Keratinocyte (primary cell): Measurements from ENCODE around the gene SOX1. TPM values are rescaled to one million over a fixed set of nuclear protein-coding genes. Genes with fewer than 3 reads are reported as not detected.

Experiments used
- DNase-seq: peaks from one replicate; pipeline ENCODE4 v3.0.0-alpha.2; 2011; ENCODE audit warnings: low read depth, missing footprints, low spot score
- FAIRE-seq: peaks from 2 replicates; lab custom pipeline; 2011; peaks lifted over from hg19 to GRCh38; lab: Jason Lieb, UNC
- H2AFZ ChIP-seq: 2 replicates; pipeline ENCODE4 v1.6.0; 2012; ENCODE audit warnings: low read length, control low read depth, inconsistent platforms; ENCODE audit not compliant: control insufficient read depth
- H3K27ac ChIP-seq: 2 replicates; pipeline ENCODE4 v1.5.1; 2011; ENCODE audit warnings: low read length; ENCODE audit not compliant: control insufficient read depth, insufficient read depth
- H3K27me3 ChIP-seq: 3 replicates; pipeline ENCODE4 v1.6.0; 2011; ENCODE audit warnings: low read length; ENCODE audit not compliant: control insufficient read depth, insufficient read depth; ENCODE audit errors: extremely low read depth
- H3K36me3 ChIP-seq, 2 experiments: 2 replicates in 1 of 2; 3 replicates in 1 of 2; pipeline ENCODE4 v1.5.1; 2011; ENCODE audit warnings: low read length in 2 of 2, mild to moderate bottlenecking in 1 of 2; ENCODE audit not compliant: control insufficient read depth in 2 of 2, insufficient read depth in 2 of 2; ENCODE audit errors: extremely low read depth in 1 of 2
- H3K4me1 ChIP-seq: 3 replicates; pipeline ENCODE4 v1.5.1; 2011; ENCODE audit warnings: low read length; ENCODE audit not compliant: control insufficient read depth, insufficient read depth; ENCODE audit errors: extremely low read depth
- H3K4me2 ChIP-seq: 3 replicates; pipeline ENCODE4 v1.6.0; 2011; ENCODE audit warnings: low read depth, low read length; ENCODE audit not compliant: control insufficient read depth, insufficient read depth; ENCODE audit errors: extremely low read depth
- H3K4me3 ChIP-seq, 3 experiments: fragments of 200-600 bp in 1 of 3; sonication (generic) in 1 of 3; 2 replicates in 2 of 3; 3 replicates in 1 of 3; pipeline ENCODE4 v1.5.1; 2011 to 2016; ENCODE audit warnings: low read length in 3 of 3, mild to moderate bottlenecking in 3 of 3, control low read depth in 2 of 3, inconsistent platforms in 1 of 3, low read depth in 1 of 3, mixed read lengths in 1 of 3, mixed run types in 1 of 3, moderate library complexity in 1 of 3; ENCODE audit not compliant: control insufficient read depth in 2 of 3, insufficient read depth in 2 of 3; ENCODE audit errors: extremely low read depth in 1 of 3
- H3K79me2 ChIP-seq: 2 replicates; pipeline ENCODE4 v1.6.0; 2012; ENCODE audit warnings: low read length; ENCODE audit not compliant: control insufficient read depth, insufficient read depth
- H3K9ac ChIP-seq: 3 replicates; pipeline ENCODE4 v1.6.0; 2011; ENCODE audit warnings: low read length; ENCODE audit not compliant: control insufficient read depth, insufficient read depth; ENCODE audit errors: extremely low read depth
- H3K9me1 ChIP-seq: 3 replicates; pipeline ENCODE4 v1.6.0; 2011; ENCODE audit warnings: low read length; ENCODE audit not compliant: control insufficient read depth, insufficient read depth; ENCODE audit errors: extremely low read depth
- H3K9me3 ChIP-seq: 2 replicates; pipeline ENCODE4 v1.5.1; 2012; ENCODE audit warnings: low read depth, low read length; ENCODE audit not compliant: control insufficient read depth
- H4K20me1 ChIP-seq: 3 replicates; pipeline ENCODE4 v1.6.0; 2011; ENCODE audit warnings: low read length; ENCODE audit not compliant: control insufficient read depth, insufficient read depth; ENCODE audit errors: extremely low read depth
- CTCF ChIP-seq, 3 experiments: IDR thresholded peaks in 1 of 3; conservative IDR thresholded peaks in 1 of 3; optimal IDR thresholded peaks in 1 of 3; 2 replicates in 2 of 3; 3 replicates in 1 of 3; pipeline versions ENCODE3 to v1.5.1; 2011; ENCODE audit warnings: low read length in 3 of 3, mild to moderate bottlenecking in 3 of 3, moderate library complexity in 2 of 3, control low read depth in 1 of 3, inconsistent platforms in 1 of 3; ENCODE audit not compliant: insufficient read depth in 2 of 3; ENCODE audit errors: extremely low read depth in 1 of 3
- EZH2 ChIP-seq: IDR thresholded peaks from one replicate; pipeline ENCODE4 v1.6.1; 2012; ENCODE audit warnings: inconsistent platforms, mild to moderate bottlenecking, low read length, moderate library complexity
- dilution Hi-C: fragments of 300-500 bp; cut with MboI; formaldehyde crosslinking; loops from one replicate; pipeline ENCODE4 v1.7.0; 2020; ENCODE audit warnings: low sequenced_read_pairs; ENCODE audit not compliant: extremely low pct_ligation_motif_present
- polyA plus RNA-seq, 5 experiments: library from polyadenylated mRNA; depleted of rRNA in 3 of 5; stranded (reverse) in 3 of 5; stranded (forward) in 1 of 5; unstranded in 1 of 5; fragments of >200 nt; gene quantifications; 1 replicate in 1 of 5; 2 replicates in 3 of 5; 3 replicates in 1 of 5; pipeline versions ENCODE4 v1.2.1 to v1.2.3, GENCODE V29; 2011 to 2012; ENCODE audit warnings: missing spikeins in 2 of 5, low read depth in 1 of 5, low replicate concordance in 1 of 5

Gene SOX1
- polyA plus RNA-seq, 1 donor (not counting 4 experiments of a cell fraction or from before 2014, with no cell fraction given) = not detected

- DNase-seq (no peak), FAIRE-seq (no peak)
- Histone ChIP-seq H3K9me1 (no peaks in the 10 kb centered on the region), H3K27ac (no peak overlapping the region), H3K79me2 (no peaks in the 10 kb centered on the region), H3K27me3 (no peaks in the 10 kb centered on the region), H3K4me2 (no peak overlapping the region), H3K4me1 (no peaks in the 10 kb centered on the region), H3K36me3 (no peaks in the 10 kb centered on the region), H3K9me3 (peaks cover 9% of the 10 kb centered on the region), H4K20me1 (no peaks in the 10 kb centered on the region), H3K9ac (no peak overlapping the region), H2AFZ (no peak overlapping the region), H3K4me3 (no peak overlapping the region)
- dilution Hi-C loops = no loop called here
- TF ChIP-seq CTCF (optimal IDR thresholded peaks at IDR 0.05 in 1 of 3, IDR thresholded peaks at IDR 0.05 in 1 of 3, conservative IDR thresholded peaks at IDR 0.05 in 1 of 3; ENCODE audit: extremely low read depth in 1 of 3, insufficient read depth in 2 of 3, low read length in 3 of 3) (no peak), EZH2 (no peak)
Observed at GRCh38 chr13:112113851-112114250, 46.9 kb downstream of the SOX1 start.

- FAIRE-seq (no peak), DNase-seq (no peak)
- H4K20me1 ChIP-seq = no peaks in the 10 kb centered on the region
- H3K36me3 ChIP-seq = no peaks in the 10 kb centered on the region
- no peak overlapping the region for H3K9ac ChIP-seq
- no peak overlapping the region for H2AFZ ChIP-seq
- no peaks in the 10 kb centered on the region for H3K27me3 ChIP-seq
- no peak overlapping the region for H3K4me2 ChIP-seq
- peaks cover 13% of the 10 kb centered on the region for H3K9me3 ChIP-seq
- no peak overlapping the region for H3K27ac ChIP-seq
- no peaks in the 10 kb centered on the region for H3K4me1 ChIP-seq
- dilution Hi-C loops = no loop called here
- no peak overlapping the region for H3K4me3 ChIP-seq
- TF ChIP-seq CTCF (optimal IDR thresholded peaks at IDR 0.05 in 1 of 3, IDR thresholded peaks at IDR 0.05 in 1 of 3, conservative IDR thresholded peaks at IDR 0.05 in 1 of 3; ENCODE audit: extremely low read depth in 1 of 3, insufficient read depth in 2 of 3, low read length in 3 of 3) = no peak
- no peak for TF ChIP-seq EZH2
- no peaks in the 10 kb centered on the region for H3K9me1 ChIP-seq
- H3K79me2 ChIP-seq = no peaks in the 10 kb centered on the region
Observed at GRCh38 chr13:112114391-112114790, 47.4 kb downstream of the SOX1 start.
